Measurements from ENCODE around the gene XRCC1. TPM values are rescaled to one million over a fixed set of nuclear protein-coding genes. Genes with fewer than 3 reads are reported as not detected.

XRCC1 gene
- total and polyA plus RNA-seq, 10 of the 15 experiments (the other 5 are each of a cell fraction or from before 2014, with no cell fraction given), result 2.0 to 51.1 (median 33.7) TPM

DNA sequence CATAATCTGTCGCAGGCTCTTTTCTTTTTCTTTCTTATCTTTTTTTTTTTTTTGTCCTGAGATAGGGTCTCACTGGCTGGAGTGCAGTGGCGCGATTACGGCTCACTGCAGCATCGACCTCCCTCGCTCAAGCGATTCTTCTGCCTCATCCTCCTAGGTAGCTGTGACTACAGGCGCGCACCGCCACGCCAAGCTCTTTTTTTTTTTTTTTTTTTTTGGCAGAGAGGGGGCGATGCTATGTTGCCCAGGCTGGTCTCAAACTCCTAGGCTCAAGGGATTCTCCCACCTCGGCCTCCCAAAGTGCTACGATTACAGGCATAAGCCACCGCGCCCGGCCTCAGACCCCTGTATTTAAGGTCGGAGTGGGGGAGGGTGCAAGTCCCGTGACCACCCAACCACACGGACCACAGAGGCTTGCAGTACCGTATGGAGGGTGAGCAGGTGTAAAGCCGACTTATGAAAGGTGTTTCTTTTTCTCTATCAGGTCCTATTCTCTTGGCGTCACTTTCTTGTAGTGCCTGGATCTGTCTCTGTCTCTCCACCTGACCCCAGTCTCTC is 72.8 kb downstream of the XRCC1 start:
- no peak overlapping the region for H2AFZ ChIP-seq (ENCODE audit: control insufficient read depth, low read depth, low read length)
- WGBS (ENCODE audit: insufficient coverage, insufficient replicate concordance, low lambda C conversion rate, missing lambda C conversion rate), result 93% methylated on average over 22 of the region's 23 CpGs
- CTCF ChIA-PET, result interaction anchor here (1.3 kb wide), 1 partner anchor 17 kb away, joined by 3 read pairs; no protein-coding TSS in a partner anchor
- no peaks in the 10 kb centered on the region for H3K36me3 ChIP-seq (ENCODE audit: control insufficient read depth in 2 of 2, insufficient read depth in 2 of 2, low read length in 1 of 2)
- ATAC-seq (no peak), DNase-seq (ENCODE audit: low read depth, low spot score) (no peak), FAIRE-seq (no peak)
- no peak overlapping the region for H3K4me2 ChIP-seq (ENCODE audit: control insufficient read depth, insufficient read depth)
- H3K4me1 ChIP-seq (ENCODE audit: control insufficient read depth, insufficient read depth, low read length), result peaks cover 4% of the 10 kb centered on the region
- H3K9me3 ChIP-seq (replicated peaks; ENCODE audit: control insufficient read depth, insufficient read depth, low read length), result no peaks in the 10 kb centered on the region
- no TSS peak for BruUV-seq (replicated peaks)
- in situ Hi-C loops (cut with MboI) (no loop called here), intact Hi-C loops (cut with micrococcal nuclease; ENCODE audit: unreplicated experiment) (loop anchor here (5.0 kb wide), 2 partner anchors 40 to 55 kb away; no protein-coding TSS in a partner anchor)
- no peak overlapping the region for H3K9ac ChIP-seq (ENCODE audit: control insufficient read depth, insufficient read depth, low read length)
- RAD21 ChIA-PET (ENCODE audit: unreplicated experiment), result no interaction called here
- POLR2A ChIA-PET, result interaction anchor here (0.5 to 0.6 kb wide), 3 partner anchors 10 to 86 kb away, joined by 4 to 5 read pairs (median 4); no protein-coding TSS in a partner anchor
- no peaks in the 10 kb centered on the region for H3K27me3 ChIP-seq (replicated peaks in 1 of 2; ENCODE audit: control insufficient read depth in 2 of 2, insufficient read depth in 2 of 2, low read length in 1 of 2)
- no peaks in the 10 kb centered on the region; the same call in 1 of the 2 replicates for H3K79me2 ChIP-seq (ENCODE audit: control insufficient read depth, insufficient read depth, low read length)
- SMC1A ChIA-PET (ENCODE audit: uncharacterized antibody, unreplicated experiment), result interaction anchor here (0.6 kb wide), 1 partner anchor 56 kb away, joined by 5 read pairs; no protein-coding TSS in a partner anchor
- H4K20me1 ChIP-seq (ENCODE audit: control insufficient read depth, insufficient read depth), result no peaks in the 10 kb centered on the region
- no peak overlapping the region for H3K4me3 ChIP-seq
- no peak for TF ChIP-seq TBL1XR1 (IDR thresholded peaks at IDR 0.05; ENCODE audit: low read depth, low read length)
- no peak for TF ChIP-seq STAT3 (IDR thresholded peaks at IDR 0.05; ENCODE audit: low read depth, low read length)
- TF ChIP-seq, protein P1, sequence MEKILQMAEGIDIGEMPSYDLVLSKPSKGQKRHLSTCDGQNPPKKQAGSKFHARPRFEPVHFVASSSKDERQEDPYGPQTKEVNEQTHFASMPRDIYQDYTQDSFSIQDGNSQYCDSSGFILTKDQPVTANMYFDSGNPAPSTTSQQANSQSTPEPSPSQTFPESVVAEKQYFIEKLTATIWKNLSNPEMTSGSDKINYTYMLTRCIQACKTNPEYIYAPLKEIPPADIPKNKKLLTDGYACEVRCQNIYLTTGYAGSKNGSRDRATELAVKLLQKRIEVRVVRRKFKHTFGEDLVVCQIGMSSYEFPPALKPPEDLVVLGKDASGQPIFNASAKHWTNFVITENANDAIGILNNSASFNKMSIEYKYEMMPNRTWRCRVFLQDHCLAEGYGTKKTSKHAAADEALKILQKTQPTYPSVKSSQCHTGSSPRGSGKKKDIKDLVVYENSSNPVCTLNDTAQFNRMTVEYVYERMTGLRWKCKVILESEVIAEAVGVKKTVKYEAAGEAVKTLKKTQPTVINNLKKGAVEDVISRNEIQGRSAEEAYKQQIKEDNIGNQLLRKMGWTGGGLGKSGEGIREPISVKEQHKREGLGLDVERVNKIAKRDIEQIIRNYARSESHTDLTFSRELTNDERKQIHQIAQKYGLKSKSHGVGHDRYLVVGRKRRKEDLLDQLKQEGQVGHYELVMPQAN (conservative IDR thresholded peaks at IDR 0.05), result no peak
- TF ChIP-seq RELB (IDR thresholded peaks at IDR 0.05; ENCODE audit: low read depth), result no peak
- no peak for TF ChIP-seq CBX5 (IDR thresholded peaks at IDR 0.05; ENCODE audit: low read depth)
- no peak for TF ChIP-seq MTA2 (IDR thresholded peaks at IDR 0.05; ENCODE audit: low read depth)
- TF ChIP-seq TCF3 (IDR thresholded peaks at IDR 0.05; ENCODE audit: borderline replicate concordance, insufficient read depth, low read depth, low read length), result no peak
- no peak for TF ChIP-seq EZH2 (IDR thresholded peaks at IDR 0.05; ENCODE audit: borderline replicate concordance, control insufficient read depth, low read depth, low read length)
- no peak for TF ChIP-seq E4F1 (IDR thresholded peaks at IDR 0.05; ENCODE audit: borderline replicate concordance, partially characterized antibody)
- TF ChIP-seq, protein P2, sequence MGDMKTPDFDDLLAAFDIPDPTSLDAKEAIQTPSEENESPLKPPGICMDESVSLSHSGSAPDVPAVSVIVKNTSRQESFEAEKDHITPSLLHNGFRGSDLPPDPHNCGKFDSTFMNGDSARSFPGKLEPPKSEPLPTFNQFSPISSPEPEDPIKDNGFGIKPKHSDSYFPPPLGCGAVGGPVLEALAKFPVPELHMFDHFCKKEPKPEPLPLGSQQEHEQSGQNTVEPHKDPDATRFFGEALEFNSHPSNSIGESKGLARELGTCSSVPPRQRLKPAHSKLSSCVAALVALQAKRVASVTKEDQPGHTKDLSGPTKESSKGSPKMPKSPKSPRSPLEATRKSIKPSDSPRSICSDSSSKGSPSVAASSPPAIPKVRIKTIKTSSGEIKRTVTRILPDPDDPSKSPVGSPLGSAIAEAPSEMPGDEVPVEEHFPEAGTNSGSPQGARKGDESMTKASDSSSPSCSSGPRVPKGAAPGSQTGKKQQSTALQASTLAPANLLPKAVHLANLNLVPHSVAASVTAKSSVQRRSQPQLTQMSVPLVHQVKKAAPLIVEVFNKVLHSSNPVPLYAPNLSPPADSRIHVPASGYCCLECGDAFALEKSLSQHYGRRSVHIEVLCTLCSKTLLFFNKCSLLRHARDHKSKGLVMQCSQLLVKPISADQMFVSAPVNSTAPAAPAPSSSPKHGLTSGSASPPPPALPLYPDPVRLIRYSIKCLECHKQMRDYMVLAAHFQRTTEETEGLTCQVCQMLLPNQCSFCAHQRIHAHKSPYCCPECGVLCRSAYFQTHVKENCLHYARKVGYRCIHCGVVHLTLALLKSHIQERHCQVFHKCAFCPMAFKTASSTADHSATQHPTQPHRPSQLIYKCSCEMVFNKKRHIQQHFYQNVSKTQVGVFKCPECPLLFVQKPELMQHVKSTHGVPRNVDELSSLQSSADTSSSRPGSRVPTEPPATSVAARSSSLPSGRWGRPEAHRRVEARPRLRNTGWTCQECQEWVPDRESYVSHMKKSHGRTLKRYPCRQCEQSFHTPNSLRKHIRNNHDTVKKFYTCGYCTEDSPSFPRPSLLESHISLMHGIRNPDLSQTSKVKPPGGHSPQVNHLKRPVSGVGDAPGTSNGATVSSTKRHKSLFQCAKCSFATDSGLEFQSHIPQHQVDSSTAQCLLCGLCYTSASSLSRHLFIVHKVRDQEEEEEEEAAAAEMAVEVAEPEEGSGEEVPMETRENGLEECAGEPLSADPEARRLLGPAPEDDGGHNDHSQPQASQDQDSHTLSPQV (IDR thresholded peaks at IDR 0.05), result no peak
- no peak for TF ChIP-seq RAD21 (IDR thresholded peaks at IDR 0.05; ENCODE audit: insufficient read depth, low read depth, low read length)
- no peak overlapping the region for H3K27ac ChIP-seq (ENCODE audit: control insufficient read depth, insufficient read depth)

All from GM12878 (cell line).